IMR-90 (cell line): ENCODE data around the gene TRNT1. TPM values are rescaled to one million over a fixed set of nuclear protein-coding genes. Genes with fewer than 3 reads are reported as not detected.

Experiments
- ATAC-seq: fragments of 200-7000 bp; cut with Tn5 transposase; 2 replicates; pipeline ENCODE4 v1.9.1; 2020; ENCODE audit warnings: low read depth, mild to moderate bottlenecking, moderate library complexity
- BruUV-seq: library from RNA; stranded (reverse); fragments of 400-500 nt; replicated peaks from 2 replicates; lab custom pipeline; 2021; lab: Mats Ljungman, UMichigan
- CTCF ChIA-PET: fragments of 300-600 bp; formaldehyde crosslinking; extraction: SDS; loops from one replicate; lab custom pipeline; 2021; ENCODE audit warnings: antibody characterized with exemption; lab: Yijun Ruan, JAX
- POLR2A ChIA-PET: fragments of 300-600 bp; sonication (Branson Sonifier 250); formaldehyde crosslinking; loops from one replicate; lab custom pipeline; 2022; ENCODE audit warnings: antibody characterized with exemption; ENCODE audit not compliant: unreplicated experiment; lab: Charles Lee
- DNase-seq: peaks from one replicate; pipeline ENCODE4 v3.0.0; 2013
- H2AFZ ChIP-seq: replicated peaks from 2 replicates; pipeline ENCODE3; 2013; ENCODE audit warnings: low read length, mild to moderate bottlenecking; ENCODE audit not compliant: poor library complexity
- H2AK5ac ChIP-seq: 2 replicates; pipeline ENCODE4 v1.6.1; 2013; ENCODE audit warnings: low read depth, low read length, inconsistent platforms
- H2AK9ac ChIP-seq: replicated peaks from 2 replicates; pipeline ENCODE3; 2013; ENCODE audit warnings: mild to moderate bottlenecking, low read depth, low read length, moderate library complexity; ENCODE audit not compliant: poor library complexity
- H2BK120ac ChIP-seq: 2 replicates; pipeline ENCODE4 v1.6.1; 2013; ENCODE audit warnings: low read depth, low read length, inconsistent platforms
- H2BK15ac ChIP-seq: 3 replicates; pipeline ENCODE4 v1.6.1; 2013; ENCODE audit warnings: low read depth, low read length, inconsistent platforms
- H2BK20ac ChIP-seq: 2 replicates; pipeline ENCODE4 v1.6.1; 2013; ENCODE audit warnings: low read depth, mild to moderate bottlenecking, inconsistent platforms, low read length, moderate library complexity
- H2BK5ac ChIP-seq: 2 replicates; pipeline ENCODE4 v1.6.1; 2013; ENCODE audit warnings: mild to moderate bottlenecking, low read depth, low read length, inconsistent platforms; ENCODE audit not compliant: poor library complexity, severe bottlenecking
- H3K14ac ChIP-seq: replicated peaks from 2 replicates; pipeline ENCODE4 v1.6.1; 2013; ENCODE audit warnings: low read depth, low read length, inconsistent platforms
- H3K18ac ChIP-seq: 2 replicates; pipeline ENCODE4 v1.6.1; 2013; ENCODE audit warnings: low read depth, low read length, control low read depth
- H3K23ac ChIP-seq: 2 replicates; pipeline ENCODE4 v1.6.1; 2013; ENCODE audit warnings: low read depth, low read length, inconsistent platforms
- H3K27ac ChIP-seq: 2 replicates; pipeline ENCODE4 v1.5.1; 2013; ENCODE audit warnings: mild to moderate bottlenecking, control low read depth, low read length; ENCODE audit not compliant: insufficient read depth
- H3K27me3 ChIP-seq: 2 replicates; pipeline ENCODE4 v1.6.1; 2013; ENCODE audit warnings: low read length; ENCODE audit not compliant: control insufficient read depth, insufficient read depth
- H3K36me3 ChIP-seq: 2 replicates; pipeline ENCODE4 v1.6.1; 2013; ENCODE audit warnings: low read length, mixed read lengths; ENCODE audit not compliant: control insufficient read depth, insufficient read depth
- H3K4ac ChIP-seq: 2 replicates; pipeline ENCODE4 v1.6.1; 2013; ENCODE audit warnings: low read depth, low read length, inconsistent platforms
- H3K4me1 ChIP-seq: 2 replicates; pipeline ENCODE4 v1.6.1; 2013; ENCODE audit warnings: low read length, mixed read lengths; ENCODE audit not compliant: control insufficient read depth, insufficient read depth
- H3K4me2 ChIP-seq: 2 replicates; pipeline ENCODE4 v1.6.1; 2013; ENCODE audit warnings: low read depth, mild to moderate bottlenecking, control low read depth, low read length, moderate library complexity
- H3K4me3 ChIP-seq: 2 replicates; pipeline ENCODE4 v1.5.1; 2013; ENCODE audit warnings: low read depth, mild to moderate bottlenecking, control low read depth, low read length, moderate library complexity; ENCODE audit not compliant: insufficient read depth
- H3K56ac ChIP-seq: 2 replicates; pipeline ENCODE4 v1.6.1; 2013; ENCODE audit warnings: low read length, inconsistent platforms; ENCODE audit not compliant: insufficient read depth; ENCODE audit errors: extremely low read depth
- H3K79me1 ChIP-seq, 2 experiments: 2 replicates each; pipeline ENCODE4 v1.6.1; 2013; ENCODE audit warnings: low read length in 2 of 2, inconsistent platforms in 1 of 2, low read depth in 1 of 2
- H3K9ac ChIP-seq: 2 replicates; pipeline ENCODE4 v1.6.1; 2013; ENCODE audit warnings: low read depth, low read length, control low read depth
- H3K9me1 ChIP-seq: 2 replicates; pipeline ENCODE4 v1.6.1; 2013; ENCODE audit warnings: low read length, inconsistent platforms; ENCODE audit not compliant: insufficient read depth
- H3K9me3 ChIP-seq: 2 replicates; pipeline ENCODE4 v1.6.1; 2013; ENCODE audit warnings: low read length; ENCODE audit not compliant: control insufficient read depth, insufficient read depth
- H4K20me1 ChIP-seq: 2 replicates; pipeline ENCODE4 v1.6.1; 2013; ENCODE audit warnings: low read length, inconsistent platforms; ENCODE audit not compliant: insufficient read depth
- H4K5ac ChIP-seq: 2 replicates; pipeline ENCODE4 v1.6.1; 2013; ENCODE audit warnings: mild to moderate bottlenecking, low read depth, low read length, control low read depth
- H4K8ac ChIP-seq, 2 experiments: 2 replicates each; pipeline ENCODE4 v1.6.1; 2013; ENCODE audit warnings: low read depth in 2 of 2, low read length in 2 of 2, control low read depth in 1 of 2, inconsistent platforms in 1 of 2
- H4K91ac ChIP-seq: 2 replicates; pipeline ENCODE4 v1.6.1; 2013; ENCODE audit warnings: low read depth, low read length, inconsistent platforms; ENCODE audit not compliant: insufficient read depth
- BHLHE40 ChIP-seq: fragments of 150-350 bp; IDR thresholded peaks from 2 replicates; pipeline ENCODE4 v1.6.1; 2016; ENCODE audit warnings: mild to moderate bottlenecking, low read depth, low read length
- CHD1 ChIP-seq: IDR thresholded peaks from 2 replicates; pipeline ENCODE4 v1.6.1; 2012; ENCODE audit warnings: low read depth, low read length, improper control_type of control experiment
- FOS ChIP-seq: fragments of 150-350 bp; IDR thresholded peaks from 2 replicates; pipeline ENCODE4 v1.6.1; 2016; ENCODE audit warnings: low read depth, low read length
- MAFK ChIP-seq: IDR thresholded peaks from 2 replicates; pipeline ENCODE4 v1.6.1; 2012; ENCODE audit warnings: low read depth, low read length, improper control_type of control experiment
- MXI1 ChIP-seq: IDR thresholded peaks from 2 replicates; pipeline ENCODE4 v1.6.1; 2012; ENCODE audit warnings: low read depth, mild to moderate bottlenecking, low read length, moderate library complexity, borderline replicate concordance
- NFE2L2 ChIP-seq: fragments of 150-350 bp; IDR thresholded peaks from 2 replicates; pipeline ENCODE4 v1.6.1; 2016; ENCODE audit warnings: low read depth, mild to moderate bottlenecking, low read length
- POLR2A ChIP-seq: IDR thresholded peaks from 2 replicates; pipeline ENCODE4 v1.6.1; 2012; ENCODE audit warnings: mild to moderate bottlenecking, low read depth, low read length
- RCOR1 ChIP-seq: IDR thresholded peaks from 2 replicates; pipeline ENCODE4 v1.6.1; 2012; ENCODE audit warnings: mild to moderate bottlenecking, low read length, improper control_type of control experiment; ENCODE audit not compliant: insufficient replicate concordance
- RFX5 ChIP-seq: IDR thresholded peaks from 2 replicates; pipeline ENCODE4 v1.8.0; 2012; ENCODE audit warnings: low read depth, mild to moderate bottlenecking, low read length, moderate library complexity
- WGBS, 2 experiments: methylation state at CpG; one replicate each; pipeline versions ENCODE4 v1.1.5 to v1.1.7; 2013; ENCODE audit warnings: missing lambda C conversion rate in 2 of 2; ENCODE audit not compliant: insufficient read length in 1 of 2; ENCODE audit errors: extremely low coverage in 2 of 2; 5-methylcytosine and 5-hydroxymethylcytosine counted together
- dilution Hi-C: fragments of 300-500 bp; cut with HindIII; formaldehyde crosslinking; loops from one replicate; pipeline ENCODE4 v1.14.3; 2018; ENCODE audit warnings: low sequenced_read_pairs; ENCODE audit not compliant: unreplicated experiment
- in situ Hi-C: fragments of 300-500 bp; cut with MboI; formaldehyde crosslinking; loops from 3 replicates; pipeline ENCODE4 v1.14.3; 2019; ENCODE audit warnings: low sequenced_read_pairs, inconsistent platforms, mixed read lengths
- intact Hi-C: fragments of 100-400 bp; cut with micrococcal nuclease; formaldehyde crosslinking; loops from 2 replicates; pipeline ENCODE4 v1.10.0; 2022
- polyA plus RNA-seq, 3 experiments: library from polyadenylated mRNA; depleted of rRNA; stranded (reverse); fragments of >200 nt; gene quantifications; 2 replicates each; pipeline ENCODE4 v1.2.3, GENCODE V29; 2012; ENCODE audit warnings: low replicate concordance in 1 of 3
- total RNA-seq: library from RNA; depleted of rRNA; stranded (reverse); fragments of >200 nt; gene quantifications from 2 replicates; pipeline ENCODE4 v1.2.3, GENCODE V29; 2012
- TF ChIP-seq, protein P1 (sequence below): fragments of 150-350 bp; IDR thresholded peaks from 2 replicates; pipeline ENCODE4 v1.6.1; 2016; ENCODE audit warnings: low read depth, mild to moderate bottlenecking, low read length, moderate library complexity, borderline replicate concordance

The TRNT1 gene
- total and polyA plus RNA-seq, 2 of the 4 experiments (the other 2 are of a cell fraction): 11.8 to 12.3 TPM

DNA sequence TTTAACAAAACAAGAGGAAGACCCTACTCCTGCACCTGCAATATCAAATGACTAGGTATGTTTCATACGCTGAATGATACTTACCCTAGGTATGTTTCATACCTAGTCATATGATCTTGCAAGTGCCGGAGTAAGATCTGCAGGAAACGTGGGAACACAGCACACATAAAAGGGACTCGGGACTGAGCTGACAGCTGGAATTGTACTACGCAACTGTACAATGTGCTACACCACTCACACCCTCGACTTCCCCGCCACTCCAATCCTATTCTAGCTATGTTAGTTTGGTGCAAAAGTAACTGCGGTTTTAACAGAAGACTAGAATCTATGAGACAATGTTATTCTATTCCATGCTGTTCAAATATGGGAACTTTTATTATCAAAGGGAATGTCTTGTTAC lies 30.7 kb downstream of the TRNT1 start:
- Histone ChIP-seq H2AK9ac (no peak overlapping the region), H4K20me1 (no peaks in the 10 kb centered on the region), H3K14ac (no peak overlapping the region), H3K23ac (no peak overlapping the region), H3K18ac (no peak overlapping the region), H3K4me1 (no peaks in the 10 kb centered on the region), H3K9me1 (no peaks in the 10 kb centered on the region), H3K4me2 (no peak overlapping the region), H3K27me3 (no peaks in the 10 kb centered on the region), H3K56ac (no peak overlapping the region), H3K27ac (no peak overlapping the region), H2BK15ac (no peak overlapping the region), H2AK5ac (no peak overlapping the region), H4K91ac (no peak overlapping the region), H3K9ac (no peak overlapping the region), H4K5ac (no peak overlapping the region), H4K8ac (no peak overlapping the region), H2BK20ac (no peak overlapping the region), H3K4me3 (no peak overlapping the region), H3K4ac (no peak overlapping the region), H2BK5ac (no peak overlapping the region), H2BK120ac (no peak overlapping the region), H3K79me1 (peaks cover 0 to 3% of the 10 kb centered on the region in 2 experiments; a peak in 2 of 4 replicates), H3K9me3 (no peaks in the 10 kb centered on the region), H3K36me3 (peaks cover 20% of the 10 kb centered on the region), H2AFZ (no peak overlapping the region)
- POLR2A ChIA-PET: no interaction called here
- no peak for ATAC-seq
- in situ Hi-C loops (no loop called here), dilution Hi-C loops (no loop called here), intact Hi-C loops (no loop called here)
- CTCF ChIA-PET: no interaction called here
- BruUV-seq: no TSS peak
- no peak for DNase-seq
- TF ChIP-seq POLR2A (no peak), NFE2L2 (no peak), BHLHE40 (no peak), MXI1 (no peak), FOS (no peak), MAFK (no peak), RFX5 (no peak), CHD1 (no peak), RCOR1 (no peak)
- TF ChIP-seq, protein P1, sequence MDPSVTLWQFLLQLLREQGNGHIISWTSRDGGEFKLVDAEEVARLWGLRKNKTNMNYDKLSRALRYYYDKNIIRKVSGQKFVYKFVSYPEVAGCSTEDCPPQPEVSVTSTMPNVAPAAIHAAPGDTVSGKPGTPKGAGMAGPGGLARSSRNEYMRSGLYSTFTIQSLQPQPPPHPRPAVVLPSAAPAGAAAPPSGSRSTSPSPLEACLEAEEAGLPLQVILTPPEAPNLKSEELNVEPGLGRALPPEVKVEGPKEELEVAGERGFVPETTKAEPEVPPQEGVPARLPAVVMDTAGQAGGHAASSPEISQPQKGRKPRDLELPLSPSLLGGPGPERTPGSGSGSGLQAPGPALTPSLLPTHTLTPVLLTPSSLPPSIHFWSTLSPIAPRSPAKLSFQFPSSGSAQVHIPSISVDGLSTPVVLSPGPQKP: no peak
- no CpG with 5 or more reads among the region's 8 CpGs for WGBS, 2 experiments
